Hepatocyte (in vitro differentiated cells): ENCODE measurements around the gene SERP2. TPM values are rescaled to one million over a fixed set of nuclear protein-coding genes. Genes with fewer than 3 reads are reported as not detected.

Experiments used
- DNase-seq: peaks from one replicate; pipeline ENCODE4 v3.0.0-alpha.2; 2016; ENCODE audit warnings: low spot score
- H2AFZ ChIP-seq: fragments of 200-600 bp; sonication (generic); 2 replicates; pipeline ENCODE4 v1.6.0; 2016; ENCODE audit warnings: antibody characterized with exemption, mild to moderate bottlenecking
- H3K27ac ChIP-seq: fragments of 200-600 bp; sonication (generic); 2 replicates; pipeline ENCODE4 v1.5.1; 2016; ENCODE audit warnings: mild to moderate bottlenecking
- H3K27me3 ChIP-seq: fragments of 200-600 bp; sonication (generic); 2 replicates; pipeline ENCODE4 v1.6.1; 2016
- H3K36me3 ChIP-seq: fragments of 200-600 bp; sonication (generic); replicated peaks from 2 replicates; pipeline ENCODE4 v1.5.1; 2016; ENCODE audit warnings: low read depth; ENCODE audit not compliant: insufficient read depth
- H3K4me1 ChIP-seq: fragments of 200-600 bp; sonication (generic); 2 replicates; pipeline ENCODE4 v1.5.1; 2016; ENCODE audit warnings: mild to moderate bottlenecking, moderate library complexity; ENCODE audit not compliant: insufficient read depth
- H3K4me2 ChIP-seq: fragments of 200-600 bp; sonication (generic); 2 replicates; pipeline ENCODE4 v1.6.0; 2016
- H3K4me3 ChIP-seq: fragments of 200-600 bp; sonication (generic); 2 replicates; pipeline ENCODE4 v1.5.1; 2016; ENCODE audit warnings: mild to moderate bottlenecking
- H3K79me2 ChIP-seq: fragments of 200-600 bp; sonication (generic); 2 replicates; pipeline ENCODE4 v1.6.0; 2017; ENCODE audit warnings: mild to moderate bottlenecking
- H3K9me2 ChIP-seq: fragments of 200-600 bp; sonication (generic); replicated peaks from 2 replicates; pipeline ENCODE4 v1.6.0; 2017; ENCODE audit warnings: mild to moderate bottlenecking; ENCODE audit not compliant: insufficient read depth
- H3K9me3 ChIP-seq: fragments of 200-600 bp; sonication (generic); 2 replicates; pipeline ENCODE4 v1.5.1; 2016; ENCODE audit warnings: low read depth, mild to moderate bottlenecking
- H4K20me1 ChIP-seq: fragments of 200-600 bp; sonication (generic); 2 replicates; pipeline ENCODE4 v1.6.0; 2016; ENCODE audit warnings: mild to moderate bottlenecking; ENCODE audit not compliant: insufficient read depth, poor library complexity, severe bottlenecking
- CTCF ChIP-seq: fragments of 200-600 bp; sonication (generic); IDR thresholded peaks from 2 replicates; pipeline ENCODE4 v1.5.1; 2016; ENCODE audit warnings: antibody characterized with exemption, mild to moderate bottlenecking; ENCODE audit not compliant: poor library complexity
- EZH2 ChIP-seq: fragments of 200-600 bp; sonication (generic); IDR thresholded peaks from 2 replicates; pipeline ENCODE4 v1.6.1; 2016; ENCODE audit warnings: antibody characterized with exemption, mild to moderate bottlenecking, borderline replicate concordance
- EZH2phosphoT487 ChIP-seq: fragments of 200-600 bp; sonication (generic); IDR thresholded peaks from one replicate; pipeline ENCODE4 v1.6.1; 2018; ENCODE audit warnings: antibody characterized with exemption, mild to moderate bottlenecking, low read depth, moderate library complexity; ENCODE audit not compliant: unreplicated experiment, severe bottlenecking
- WGBS: methylation state at CpG from one replicate; pipeline ENCODE4 v1.1.6; 2016; ENCODE audit warnings: low lambda C conversion rate; ENCODE audit errors: missing lambda C conversion rate; 5-methylcytosine and 5-hydroxymethylcytosine counted together
- polyA plus RNA-seq: library from polyadenylated mRNA; unstranded; fragments of >200 nt; fragmentation: Nextera tagmentation; extraction: Ambion mirVana; gene quantifications from 2 replicates; pipeline ENCODE4 v1.2.1, GENCODE V29; 2016
- total RNA-seq: library from RNA; depleted of rRNA; stranded (reverse); fragments of >200 nt; gene quantifications from 2 replicates; pipeline ENCODE4 v1.2.3, GENCODE V29; 2014

The SERP2 gene
- total and polyA plus RNA-seq, 2 experiments from 2014 or later = 1.8 to 7.7 TPM

GRCh38 chr13:44420376-44421220 is 47.0 kb downstream of the SERP2 start:
- Histone ChIP-seq H3K79me2 (no peaks in the 10 kb centered on the region), H3K9me3 (no peaks in the 10 kb centered on the region), H3K9me2 (no peaks in the 10 kb centered on the region), H3K4me1 (no peaks in the 10 kb centered on the region), H4K20me1 (no peaks in the 10 kb centered on the region), H3K27me3 (no peaks in the 10 kb centered on the region), H3K27ac (no peak overlapping the region), H3K4me2 (no peak overlapping the region), H2AFZ (no peak overlapping the region), H3K4me3 (no peak overlapping the region), H3K36me3 (no peaks in the 10 kb centered on the region)
- DNase-seq = no peak
- TF ChIP-seq CTCF = no peak
- TF ChIP-seq EZH2phosphoT487 = no peak
- TF ChIP-seq EZH2 = no peak
- WGBS = 79% methylated on average over 15 of the region's 15 CpGs

DNA sequence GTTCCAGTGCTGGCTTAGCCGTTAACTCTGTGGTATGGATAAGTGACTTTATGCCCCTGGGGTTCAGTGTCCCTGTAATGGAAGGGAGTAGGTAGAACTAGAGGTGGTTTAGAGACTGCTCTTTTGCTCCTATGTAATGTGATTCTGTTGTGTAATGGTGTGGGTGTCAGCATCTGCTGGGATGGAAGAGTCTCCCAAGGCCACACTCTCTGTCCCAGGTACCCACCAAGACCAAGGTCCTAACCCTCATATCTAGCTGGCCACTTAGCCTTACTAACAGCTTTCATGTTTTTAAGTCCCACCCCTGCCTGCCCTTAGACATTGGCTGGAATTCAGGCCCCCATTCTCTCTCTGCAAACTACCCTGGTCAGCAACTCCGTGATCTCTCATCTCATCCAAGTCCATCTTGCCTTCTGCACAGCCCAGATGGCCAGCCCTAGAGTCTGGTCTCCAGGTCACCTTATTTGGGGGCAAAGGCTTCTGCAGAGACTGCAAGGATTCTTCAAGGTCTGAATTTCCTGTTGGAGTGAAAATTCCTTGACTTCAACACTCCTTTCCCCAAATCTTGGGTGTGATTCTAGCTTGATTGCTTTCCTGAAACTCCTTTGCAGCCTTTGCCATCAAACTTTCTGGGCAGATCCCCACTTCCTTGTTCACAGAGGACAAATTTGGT is 48.4 kb downstream of the SERP2 start:
- H3K79me2 ChIP-seq = no peaks in the 10 kb centered on the region
- H3K9me2 ChIP-seq = no peaks in the 10 kb centered on the region
- WGBS = 82% methylated on average over 2 of the region's 2 CpGs
- DNase-seq = no peak
- H3K27ac ChIP-seq = no peak overlapping the region
- H3K27me3 ChIP-seq = no peaks in the 10 kb centered on the region
- H3K36me3 ChIP-seq = no peaks in the 10 kb centered on the region
- H3K4me3 ChIP-seq = no peak overlapping the region
- H3K4me2 ChIP-seq = no peak overlapping the region
- H4K20me1 ChIP-seq = no peaks in the 10 kb centered on the region
- no peaks in the 10 kb centered on the region for H3K4me1 ChIP-seq
- no peaks in the 10 kb centered on the region for H3K9me3 ChIP-seq
- TF ChIP-seq CTCF = no peak
- no peak for TF ChIP-seq EZH2
- no peak for TF ChIP-seq EZH2phosphoT487
- no peak overlapping the region for H2AFZ ChIP-seq

GRCh38 chr13:44422755-44423643 is 49.4 kb downstream of the SERP2 start:
- no peaks in the 10 kb centered on the region for H3K9me2 ChIP-seq
- no peaks in the 10 kb centered on the region for H3K9me3 ChIP-seq
- no peak overlapping the region for H3K4me2 ChIP-seq
- no peaks in the 10 kb centered on the region for H4K20me1 ChIP-seq
- no peak overlapping the region for H3K4me3 ChIP-seq
- no peak overlapping the region for H3K27ac ChIP-seq
- no peaks in the 10 kb centered on the region for H3K36me3 ChIP-seq
- no peak for DNase-seq
- TF ChIP-seq EZH2 (no peak), CTCF (no peak), EZH2phosphoT487 (no peak)
- no peaks in the 10 kb centered on the region for H3K27me3 ChIP-seq
- H2AFZ ChIP-seq = no peak overlapping the region
- H3K79me2 ChIP-seq = no peaks in the 10 kb centered on the region
- no peaks in the 10 kb centered on the region for H3K4me1 ChIP-seq
- WGBS = 89% methylated on average over 15 of the region's 15 CpGs
